ENCODE data around the gene IPO9. TPM values are rescaled to one million over a fixed set of nuclear protein-coding genes. Genes with fewer than 3 reads are reported as not detected.
"Not testable (repeated sequence)": the region's sequence is repeated elsewhere in the genome, so short reads cannot be mapped to it uniquely, and the experiment has no call there.

Gene IPO9
- total RNA-seq, 6 experiments from 2014 or later: 10.3 to 21.7 (median 19.1) TPM

DNA sequence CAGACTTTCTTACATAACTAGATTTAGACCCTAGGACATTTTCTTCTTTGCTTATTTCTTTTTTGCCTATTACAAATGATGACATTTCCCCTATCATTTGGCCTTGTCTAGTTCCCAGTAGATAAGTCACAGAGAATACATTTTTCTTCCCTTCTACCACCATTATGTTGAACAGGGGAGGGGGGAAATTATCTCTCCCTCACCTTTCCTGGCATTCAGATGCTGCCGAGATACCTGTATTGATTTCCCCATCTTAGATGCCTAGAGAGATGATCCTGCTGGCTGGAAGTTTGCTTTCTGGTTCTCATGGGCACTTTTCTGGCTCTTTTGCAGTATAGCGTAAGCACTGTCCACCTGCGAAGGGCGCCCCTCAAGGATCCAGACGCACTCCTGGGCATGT, 5.7 kb downstream of the IPO9 start:
- Histone ChIP-seq H3K36me3 (no peaks in the 10 kb centered on the region), H3K27ac (no peak overlapping the region), H3K4me3 (no peak overlapping the region), H3K27me3 (no peaks in the 10 kb centered on the region), H3K9me3 (no peaks in the 10 kb centered on the region), H3K4me1 (peaks cover 0 to 14% (median 1%) of the 10 kb centered on the region in 4 donors)
- no peak for TF ChIP-seq POLR2A (IDR thresholded peaks at IDR 0.05)
- TF ChIP-seq, protein P1, sequence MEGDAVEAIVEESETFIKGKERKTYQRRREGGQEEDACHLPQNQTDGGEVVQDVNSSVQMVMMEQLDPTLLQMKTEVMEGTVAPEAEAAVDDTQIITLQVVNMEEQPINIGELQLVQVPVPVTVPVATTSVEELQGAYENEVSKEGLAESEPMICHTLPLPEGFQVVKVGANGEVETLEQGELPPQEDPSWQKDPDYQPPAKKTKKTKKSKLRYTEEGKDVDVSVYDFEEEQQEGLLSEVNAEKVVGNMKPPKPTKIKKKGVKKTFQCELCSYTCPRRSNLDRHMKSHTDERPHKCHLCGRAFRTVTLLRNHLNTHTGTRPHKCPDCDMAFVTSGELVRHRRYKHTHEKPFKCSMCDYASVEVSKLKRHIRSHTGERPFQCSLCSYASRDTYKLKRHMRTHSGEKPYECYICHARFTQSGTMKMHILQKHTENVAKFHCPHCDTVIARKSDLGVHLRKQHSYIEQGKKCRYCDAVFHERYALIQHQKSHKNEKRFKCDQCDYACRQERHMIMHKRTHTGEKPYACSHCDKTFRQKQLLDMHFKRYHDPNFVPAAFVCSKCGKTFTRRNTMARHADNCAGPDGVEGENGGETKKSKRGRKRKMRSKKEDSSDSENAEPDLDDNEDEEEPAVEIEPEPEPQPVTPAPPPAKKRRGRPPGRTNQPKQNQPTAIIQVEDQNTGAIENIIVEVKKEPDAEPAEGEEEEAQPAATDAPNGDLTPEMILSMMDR (IDR thresholded peaks at IDR 0.05): no peak
- intact Hi-C loops (cut with DNase I): no loop called here
- DNase-seq: no peak
- 96% methylated on average over 5 of the region's 5 CpGs for WGBS (ENCODE audit: insufficient coverage, low coverage, low lambda C conversion rate, missing lambda C conversion rate)
- ATAC-seq: no peak

DNA sequence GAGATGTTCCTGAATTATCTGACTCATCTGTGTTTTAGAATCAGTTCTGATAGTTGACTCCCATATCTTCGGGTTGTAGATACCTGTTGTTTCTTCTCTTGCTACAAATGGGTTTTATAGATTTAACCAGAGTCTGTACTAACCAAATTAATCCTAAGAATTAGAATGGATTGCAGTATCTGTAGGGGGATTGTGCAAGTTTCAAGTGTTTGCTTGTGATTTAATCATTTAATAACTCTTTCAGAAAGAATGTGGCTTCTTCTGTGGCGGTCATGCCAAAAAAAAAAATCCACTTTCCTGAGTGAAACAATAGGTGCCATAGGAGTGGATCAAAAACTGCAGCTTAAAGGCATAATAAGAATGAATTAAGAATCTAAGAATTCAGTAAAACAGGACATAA, 9.4 kb downstream of the IPO9 start:
- 33% methylated on average over 2 of the region's 2 CpGs for WGBS (ENCODE audit: insufficient coverage, low coverage, low lambda C conversion rate, missing lambda C conversion rate)
- H3K36me3 ChIP-seq: no peaks in the 10 kb centered on the region
- intact Hi-C loops (cut with DNase I): no loop called here
- no peaks in the 10 kb centered on the region for H3K9me3 ChIP-seq
- no peak overlapping the region for H3K27ac ChIP-seq
- no peaks in the 10 kb centered on the region for H3K27me3 ChIP-seq
- TF ChIP-seq, protein P1 (IDR thresholded peaks at IDR 0.05): no peak
- no peak for TF ChIP-seq POLR2A (IDR thresholded peaks at IDR 0.05)
- ATAC-seq (peak in 3 of 4 donors; percentile 12 to 32 (median 32)), DNase-seq (no peak)
- no peak overlapping the region for H3K4me3 ChIP-seq
- H3K4me1 ChIP-seq: peaks cover 0 to 20% (median 0%) of the 10 kb centered on the region in 4 donors

DNA sequence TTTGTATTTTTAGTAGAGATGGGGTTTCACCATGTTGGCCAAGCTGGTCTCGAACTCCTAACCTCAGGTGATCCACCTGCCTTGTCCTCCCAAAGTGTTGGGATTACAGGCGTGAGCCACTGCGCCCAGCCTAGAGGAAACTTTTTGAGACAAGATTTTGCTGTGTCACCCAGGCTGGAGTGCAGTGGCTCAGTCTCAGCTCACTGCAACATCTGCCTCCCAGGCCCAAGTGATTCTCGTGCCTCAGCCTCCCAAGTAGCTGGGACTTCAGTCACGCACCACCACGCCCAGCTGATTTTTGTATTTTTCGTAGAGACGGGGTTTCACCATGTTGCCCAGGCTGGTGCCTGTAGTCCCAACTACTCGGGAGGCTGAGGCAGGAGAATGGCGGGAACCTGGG, 10.1 kb downstream of the IPO9 start:
- DNase-seq; H3K9me3 ChIP-seq; H3K36me3 ChIP-seq; H3K27ac ChIP-seq; intact Hi-C loops (cut with DNase I); ATAC-seq; H3K27me3 ChIP-seq; H3K4me3 ChIP-seq: not testable (repeated sequence)
- 100% methylated on average over 4 of the region's 10 CpGs for WGBS (ENCODE audit: insufficient coverage, low coverage, low lambda C conversion rate, missing lambda C conversion rate)
- H3K4me1 ChIP-seq: peaks cover 0 to 25% (median 0%) of the 10 kb centered on the region in 4 donors

DNA sequence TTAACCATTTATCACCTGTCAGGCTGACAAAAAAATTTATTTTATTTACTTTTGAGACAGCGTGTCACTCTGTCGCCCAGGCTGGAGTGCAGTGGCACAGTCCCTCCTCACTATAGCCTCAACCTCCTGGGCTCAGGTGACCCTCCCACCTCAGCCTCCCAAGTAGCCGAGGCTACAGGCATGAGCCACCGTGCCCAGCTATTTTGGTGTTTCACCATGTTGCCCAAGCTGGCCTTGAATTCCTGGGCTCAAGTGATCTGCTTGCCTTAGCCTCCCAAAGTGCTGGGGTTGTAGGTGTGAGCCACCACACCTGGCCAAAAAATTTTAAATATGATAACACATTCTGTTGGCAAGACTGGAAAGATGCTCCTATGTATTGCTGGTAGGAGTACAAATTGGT, 11.1 kb downstream of the IPO9 start:
- Histone ChIP-seq H3K9me3 (no peaks in the 10 kb centered on the region), H3K4me3 (no peak overlapping the region), H3K27ac (no peak overlapping the region), H3K27me3 (no peaks in the 10 kb centered on the region), H3K4me1 (peaks cover 0 to 25% (median 0%) of the 10 kb centered on the region in 4 donors), H3K36me3 (no peaks in the 10 kb centered on the region)
- TF ChIP-seq, protein P1 (IDR thresholded peaks at IDR 0.05): no peak
- TF ChIP-seq POLR2A (IDR thresholded peaks at IDR 0.05): no peak
- DNase-seq: no peak
- no peak for ATAC-seq
- WGBS (ENCODE audit: insufficient coverage, low coverage, low lambda C conversion rate, missing lambda C conversion rate): no CpG with 5 or more reads among the region's 4 CpGs
- intact Hi-C loops (cut with DNase I): no loop called here

DNA sequence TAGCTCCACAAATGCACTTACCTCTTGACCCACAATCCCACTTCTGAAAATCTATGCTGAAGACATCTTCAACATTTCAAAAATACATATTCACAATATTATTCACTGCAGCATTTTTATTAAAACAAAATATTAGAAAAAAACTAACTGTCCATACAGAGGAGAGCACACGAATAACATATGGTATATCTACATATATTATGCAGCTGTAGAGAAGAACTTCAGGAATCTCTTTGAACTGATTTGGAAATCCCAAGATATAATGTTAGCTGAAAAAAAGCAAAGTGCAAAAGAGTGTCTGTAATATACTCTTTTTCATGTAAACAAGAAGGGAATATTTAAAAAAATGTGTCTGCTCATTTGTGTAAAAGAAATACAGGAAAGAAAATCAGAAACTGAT, 11.5 kb downstream of the IPO9 start:
- DNase-seq: no peak
- Histone ChIP-seq H3K4me1 (peaks cover 0 to 25% (median 0%) of the 10 kb centered on the region in 4 donors), H3K4me3 (no peak overlapping the region), H3K27me3 (no peaks in the 10 kb centered on the region), H3K9me3 (no peaks in the 10 kb centered on the region), H3K36me3 (no peaks in the 10 kb centered on the region), H3K27ac (no peak overlapping the region)
- intact Hi-C loops (cut with DNase I): no loop called here
- 76% methylated on average over 1 of the region's 1 CpG for WGBS (ENCODE audit: insufficient coverage, low coverage, low lambda C conversion rate, missing lambda C conversion rate)
- TF ChIP-seq, protein P1 (IDR thresholded peaks at IDR 0.05): no peak
- TF ChIP-seq POLR2A (IDR thresholded peaks at IDR 0.05): no peak
- ATAC-seq: no peak
